GM12873 (cell line): ENCODE results near the gene VGLL4.

Experiments
- CTCF ChIP-seq: IDR thresholded peaks from 2 replicates; pipeline ENCODE4 v1.5.1; 2012; ENCODE audit warnings: low read depth, mild to moderate bottlenecking, moderate library complexity, low read length, control low read depth; ENCODE audit not compliant: insufficient read depth; ENCODE audit errors: missing control alignments

The VGLL4 gene

DNA sequence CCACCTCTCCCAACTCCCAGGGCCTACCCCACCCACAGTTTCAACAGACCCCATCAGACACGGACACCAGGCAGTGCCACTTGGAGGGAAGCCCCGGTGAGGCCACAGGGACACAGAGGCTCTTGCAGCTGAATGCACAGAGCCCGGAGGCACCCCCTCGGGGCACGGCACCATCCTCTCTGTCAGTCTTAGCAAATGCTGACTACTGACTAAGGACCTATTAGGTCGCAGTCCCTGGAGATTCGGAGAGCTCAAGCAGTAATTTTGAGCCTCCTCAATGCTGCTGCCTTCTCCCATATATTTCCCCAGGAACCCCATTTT, 79.9 kb downstream of the VGLL4 start:
- no peak for TF ChIP-seq CTCF

- no peak for TF ChIP-seq CTCF
Measured at GRCh38 chr3:11563159-11563864, 80.4 kb downstream of the VGLL4 start.

DNA sequence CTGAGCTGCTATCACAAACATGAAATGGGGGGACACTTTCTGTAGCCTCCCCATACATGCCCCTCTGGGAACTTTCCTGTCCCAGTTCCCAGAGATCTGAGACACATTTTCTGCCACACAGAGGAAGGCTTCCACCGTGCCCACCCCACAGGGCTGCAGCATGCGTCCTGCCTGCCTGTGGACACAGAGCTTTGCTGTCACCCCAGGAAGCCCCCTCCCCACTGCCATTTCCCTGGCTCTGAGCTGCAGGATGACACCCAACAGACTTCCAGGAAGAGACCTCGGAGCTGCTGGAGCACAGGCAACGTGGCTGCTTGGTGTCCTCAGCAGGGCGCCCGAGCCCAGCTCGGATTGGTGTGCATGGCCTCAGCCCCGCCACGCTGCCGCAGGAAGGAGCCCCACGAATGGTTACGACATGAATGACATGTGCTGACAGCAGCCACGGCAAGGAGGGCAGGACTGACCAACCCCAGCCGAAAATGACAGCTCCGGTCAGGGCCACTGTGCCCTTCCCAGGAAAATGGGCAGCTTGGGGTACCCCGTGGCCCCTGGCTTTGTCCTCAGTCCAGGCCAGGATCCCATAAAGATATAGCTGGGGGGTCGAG, 81.3 kb downstream of the VGLL4 start:
- no peak for TF ChIP-seq CTCF

DNA sequence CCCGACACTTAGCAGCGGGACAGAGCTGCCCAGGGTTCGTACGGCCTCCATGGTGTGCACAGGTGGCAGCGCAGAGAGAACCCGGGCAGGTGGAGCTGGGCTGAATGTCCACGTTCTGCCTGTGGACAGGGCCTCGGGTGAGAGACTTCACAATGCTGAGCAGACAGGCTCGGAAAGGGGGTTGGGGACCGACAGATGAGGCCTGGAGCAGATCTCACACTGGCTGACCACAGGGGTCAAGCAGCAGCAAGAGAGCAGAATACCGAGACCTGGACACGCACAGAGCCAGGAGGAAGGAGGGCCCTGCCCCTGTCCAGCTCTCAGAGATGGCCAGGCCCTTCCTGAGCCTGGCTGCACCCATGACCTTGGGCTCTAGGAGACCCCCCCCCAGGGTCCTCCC, 83.0 kb downstream of the VGLL4 start:
- TF ChIP-seq CTCF, result no peak

- TF ChIP-seq CTCF, result no peak
Measured at GRCh38 chr3:11559816-11560633, 83.7 kb downstream of the VGLL4 start.

- no peak for TF ChIP-seq CTCF
Measured at GRCh38 chr3:11558918-11559815, 84.5 kb downstream of the VGLL4 start.
